ENCODE results near the gene LAMA5.

The LAMA5 gene

GRCh38 chr20:62291251-62292066 lies 75.7 kb downstream of the LAMA5 start:
- H3K27me3 ChIP-seq: no peaks in the 10 kb centered on the region
- peaks cover 44% of the 10 kb centered on the region for H3K36me3 ChIP-seq
- no peak for TF ChIP-seq Cebpa-rat (IDR thresholded peaks at IDR 0.05)
- peak overlapping the region; percentile 57 for H3K9ac ChIP-seq
- H3K27ac ChIP-seq: peak overlapping the region; percentile 66
- 0 out of 2 replicates have a peak, but pooled peaks cover 4% of the 10 kb centered on the region for H4K20me1 ChIP-seq
- peak overlapping the region; percentile 86 for H3K4me2 ChIP-seq
- H3K4me3 ChIP-seq: no peak overlapping the region
- H3K4me1 ChIP-seq: peaks cover 58% of the 10 kb centered on the region
- H3K9me3 ChIP-seq: no peaks in the 10 kb centered on the region

GRCh38 chr20:62289898-62290297 lies 77.2 kb downstream of the LAMA5 start:
- TF ChIP-seq Cebpa-rat (IDR thresholded peaks at IDR 0.05): no peak
- H3K36me3 ChIP-seq: peaks cover 38% of the 10 kb centered on the region

GRCh38 chr20:62289131-62289530 lies 78.0 kb downstream of the LAMA5 start:
- Histone ChIP-seq H3K9ac (no peak overlapping the region), H4K20me1 (0 out of 2 replicates have a peak, but pooled peaks cover 13% of the 10 kb centered on the region), H3K4me3 (no peak overlapping the region), H3K36me3 (peaks cover 43% of the 10 kb centered on the region), H3K27ac (no peak overlapping the region), H3K4me1 (peaks cover 58% of the 10 kb centered on the region), H3K4me2 (no peak overlapping the region), H3K27me3 (no peaks in the 10 kb centered on the region), H3K9me3 (no peaks in the 10 kb centered on the region)
- no peak for TF ChIP-seq Cebpa-rat (IDR thresholded peaks at IDR 0.05)

More at GRCh38 chr20:62289898-62290297, 77.2 kb downstream of the LAMA5 start:
- no peak overlapping the region for H3K9ac ChIP-seq
- H4K20me1 ChIP-seq: 0 out of 2 replicates have a peak, but pooled peaks cover 13% of the 10 kb centered on the region
- H3K27ac ChIP-seq: no peak overlapping the region
- H3K27me3 ChIP-seq: no peaks in the 10 kb centered on the region
- H3K4me1 ChIP-seq: peaks cover 58% of the 10 kb centered on the region
- no peaks in the 10 kb centered on the region for H3K9me3 ChIP-seq
- H3K4me3 ChIP-seq: no peak overlapping the region
- no peak overlapping the region for H3K4me2 ChIP-seq

GRCh38 chr20:62288535-62289105 lies 78.5 kb downstream of the LAMA5 start:
- TF ChIP-seq Cebpa-rat (IDR thresholded peaks at IDR 0.05): no peak
- H4K20me1 ChIP-seq: 0 out of 2 replicates have a peak, but pooled peaks cover 13% of the 10 kb centered on the region
- H3K9me3 ChIP-seq: no peaks in the 10 kb centered on the region
- no peak overlapping the region; the same call in 1 of the 2 replicates for H3K9ac ChIP-seq
- H3K4me1 ChIP-seq: peaks cover 54% of the 10 kb centered on the region
- no peak overlapping the region for H3K4me3 ChIP-seq
- H3K36me3 ChIP-seq: peaks cover 48% of the 10 kb centered on the region
- no peak overlapping the region for H3K27ac ChIP-seq
- no peak overlapping the region for H3K4me2 ChIP-seq
- H3K27me3 ChIP-seq: no peaks in the 10 kb centered on the region

GRCh38 chr20:62287759-62288534 lies 79.2 kb downstream of the LAMA5 start:
- Histone ChIP-seq H3K4me1 (peaks cover 47% of the 10 kb centered on the region), H3K4me3 (no peak overlapping the region), H3K9me3 (no peaks in the 10 kb centered on the region), H3K27me3 (no peaks in the 10 kb centered on the region), H3K9ac (no peak overlapping the region), H3K4me2 (no peak overlapping the region), H3K36me3 (peaks cover 55% of the 10 kb centered on the region), H4K20me1 (0 out of 2 replicates have a peak, but pooled peaks cover 13% of the 10 kb centered on the region), H3K27ac (no peak overlapping the region)
- no peak for TF ChIP-seq Cebpa-rat (IDR thresholded peaks at IDR 0.05)

GRCh38 chr20:62287129-62287528 lies 80.0 kb downstream of the LAMA5 start:
- H3K4me3 ChIP-seq: no peak overlapping the region
- TF ChIP-seq Cebpa-rat (IDR thresholded peaks at IDR 0.05): no peak
- no peak overlapping the region for H3K4me2 ChIP-seq

GRCh38 chr20:62286493-62287064 lies 80.5 kb downstream of the LAMA5 start:
- Histone ChIP-seq H3K4me1 (peaks cover 33% of the 10 kb centered on the region), H3K9me3 (no peaks in the 10 kb centered on the region), H4K20me1 (0 out of 2 replicates have a peak, but pooled peaks cover 13% of the 10 kb centered on the region), H3K27ac (peak overlapping the region; percentile 61), H3K4me2 (peak overlapping the region; percentile 78), H3K9ac (no peak overlapping the region), H3K4me3 (no peak overlapping the region), H3K36me3 (peaks cover 64% of the 10 kb centered on the region), H3K27me3 (no peaks in the 10 kb centered on the region)
- TF ChIP-seq Cebpa-rat (IDR thresholded peaks at IDR 0.05): no peak

More at GRCh38 chr20:62287129-62287528, 80.0 kb downstream of the LAMA5 start:
- Histone ChIP-seq H3K4me1 (peaks cover 39% of the 10 kb centered on the region), H3K27me3 (no peaks in the 10 kb centered on the region), H4K20me1 (0 out of 2 replicates have a peak, but pooled peaks cover 13% of the 10 kb centered on the region), H3K36me3 (peaks cover 63% of the 10 kb centered on the region), H3K9me3 (no peaks in the 10 kb centered on the region), H3K27ac (no peak overlapping the region; the same call in 1 of the 2 replicates), H3K9ac (no peak overlapping the region)

GRCh38 chr20:62285722-62286121 lies 81.4 kb downstream of the LAMA5 start:
- Histone ChIP-seq H3K4me2 (peak overlapping the region; percentile 78), H3K27me3 (no peaks in the 10 kb centered on the region), H3K36me3 (peaks cover 64% of the 10 kb centered on the region), H3K4me1 (peaks cover 29% of the 10 kb centered on the region), H4K20me1 (0 out of 2 replicates have a peak, but pooled peaks cover 13% of the 10 kb centered on the region), H3K27ac (peak overlapping the region; percentile 61), H3K9me3 (no peaks in the 10 kb centered on the region), H3K4me3 (no peak overlapping the region), H3K9ac (peak overlapping the region; percentile 32; the same call in 1 of the 2 replicates)
- no peak for TF ChIP-seq Cebpa-rat (IDR thresholded peaks at IDR 0.05)

GRCh38 chr20:62285151-62285550 lies 82.0 kb downstream of the LAMA5 start:
- Histone ChIP-seq H3K4me1 (peaks cover 29% of the 10 kb centered on the region), H3K9ac (peak overlapping the region; percentile 32; the same call in 1 of the 2 replicates), H3K4me3 (no peak overlapping the region), H3K9me3 (no peaks in the 10 kb centered on the region), H3K27ac (peak overlapping the region; percentile 61), H4K20me1 (0 out of 2 replicates have a peak, but pooled peaks cover 13% of the 10 kb centered on the region), H3K36me3 (peaks cover 69% of the 10 kb centered on the region), H3K27me3 (no peaks in the 10 kb centered on the region), H3K4me2 (peak overlapping the region; percentile 78)
- TF ChIP-seq Cebpa-rat (IDR thresholded peaks at IDR 0.05): no peak
